ENCODE measurements around the gene GASK1A.

GRCh38 chr3:43010638-43011037, 31.5 kb downstream of the GASK1A start:
- TF ChIP-seq CTCF (IDR thresholded peaks at IDR 0.05 in 8 of 11, conservative IDR thresholded peaks at IDR 0.05 in 3 of 11): no peak
- no peak for TF ChIP-seq POLR2A (IDR thresholded peaks at IDR 0.05)
- TF ChIP-seq POLR2AphosphoS5 (IDR thresholded peaks at IDR 0.05): no peak
